Activated CD4-positive, alpha-beta T cell treated with anti-CD3 and anti-CD28 coated beads for 36 hours (primary cell): Measurements from ENCODE around the gene ANKS1B. TPM values are rescaled to one million over a fixed set of nuclear protein-coding genes. Genes with fewer than 3 reads are reported as not detected.
"Not testable (repeated sequence)": the region's sequence is repeated elsewhere in the genome, so short reads cannot be mapped to it uniquely, and the experiment has no call there.

Experiments used
- ATAC-seq: fragments of 200-7000 bp; cut with Tn5 transposase; one replicate; pipeline ENCODE4 v1.10.0; 2021; ENCODE audit warnings: mild to moderate bottlenecking, moderate library complexity
- CTCF ChIA-PET: fragments of 350-600 bp; sonication (Branson Sonifier 250); formaldehyde crosslinking; loops from one replicate; lab custom pipeline; 2021; ENCODE audit warnings: antibody characterized with exemption; lab: Charles Lee
- POLR2A ChIA-PET: fragments of 350-600 bp; sonication (Branson Sonifier 250); formaldehyde crosslinking; loops from one replicate; lab custom pipeline; 2021; ENCODE audit warnings: antibody characterized with exemption, inconsistent platforms; lab: Charles Lee
- DNase-seq: peaks from one replicate; pipeline ENCODE4 v3.0.0-alpha.2; 2020
- H3K27ac Mint-ChIP-seq: one replicate; pipeline ENCODE4 v1.8.0; 2021; ENCODE audit warnings: mixed read lengths
- H3K27me3 Mint-ChIP-seq: one replicate; pipeline ENCODE4 v1.8.0; 2021; ENCODE audit warnings: mixed read lengths
- H3K36me3 Mint-ChIP-seq: one replicate; pipeline ENCODE4 v1.8.0; 2021; ENCODE audit warnings: low read depth, mixed read lengths
- H3K4me1 Mint-ChIP-seq: one replicate; pipeline ENCODE4 v1.8.0; 2021; ENCODE audit warnings: mixed read lengths
- H3K4me3 Mint-ChIP-seq: one replicate; pipeline ENCODE4 v1.8.0; 2021; ENCODE audit warnings: mild to moderate bottlenecking, moderate library complexity, mixed read lengths
- H3K9me3 Mint-ChIP-seq: one replicate; pipeline ENCODE4 v1.8.0; 2021; ENCODE audit warnings: low read depth, mixed read lengths
- intact Hi-C, 2 experiments: fragments of 100-400 bp; cut with DNase I in 1 of 2; cut with micrococcal nuclease in 1 of 2; formaldehyde crosslinking; loops; one replicate each; pipeline versions ENCODE4 v1.14.2 to v1.15.1; 2022 to 2024; cut with DNase I, micrococcal nuclease
- total RNA-seq, 2 experiments: library from RNA; stranded (reverse); gene quantifications; one replicate each; pipeline ENCODE4 v1.2.3, GENCODE V29; 2021

The ANKS1B gene
- total RNA-seq, 2 experiments from 2014 or later, result 0.19 to 0.73 TPM

DNA sequence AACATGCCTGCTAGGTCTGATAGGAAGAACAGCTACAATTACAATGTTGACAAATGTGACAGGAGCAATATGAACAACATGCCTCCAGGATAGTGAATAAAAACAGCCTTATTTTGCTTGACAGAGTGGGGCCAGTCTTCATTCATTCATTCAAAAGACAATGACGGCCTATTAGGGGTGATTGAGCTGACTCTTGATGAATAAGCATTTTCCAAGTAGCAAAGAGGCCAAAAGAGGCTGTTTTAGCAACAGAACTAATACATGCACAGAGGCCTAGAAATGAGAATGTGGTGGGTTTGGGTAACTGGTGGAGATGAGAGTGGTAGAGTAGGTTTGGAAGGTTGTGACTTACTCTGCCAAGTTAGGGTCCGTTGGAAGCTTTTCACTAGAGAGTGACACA is 1201.3 kb downstream of the ANKS1B start:
- ChIA-PET CTCF (interaction anchor here (0.6 kb wide), 2 partner anchors 40 to 233 kb away, joined by 3 read pairs; no protein-coding TSS in a partner anchor), POLR2A (no interaction called here)
- Mint-ChIP-seq H3K27ac (no peak overlapping the region), H3K9me3 (no peaks in the 10 kb centered on the region), H3K4me3 (no peak overlapping the region), H3K4me1 (no peaks in the 10 kb centered on the region), H3K36me3 (no peaks in the 10 kb centered on the region), H3K27me3 (peaks cover 26% of the 10 kb centered on the region)
- DNase-seq (no peak), ATAC-seq (no peak)
- intact Hi-C loops, result no loop called here

DNA sequence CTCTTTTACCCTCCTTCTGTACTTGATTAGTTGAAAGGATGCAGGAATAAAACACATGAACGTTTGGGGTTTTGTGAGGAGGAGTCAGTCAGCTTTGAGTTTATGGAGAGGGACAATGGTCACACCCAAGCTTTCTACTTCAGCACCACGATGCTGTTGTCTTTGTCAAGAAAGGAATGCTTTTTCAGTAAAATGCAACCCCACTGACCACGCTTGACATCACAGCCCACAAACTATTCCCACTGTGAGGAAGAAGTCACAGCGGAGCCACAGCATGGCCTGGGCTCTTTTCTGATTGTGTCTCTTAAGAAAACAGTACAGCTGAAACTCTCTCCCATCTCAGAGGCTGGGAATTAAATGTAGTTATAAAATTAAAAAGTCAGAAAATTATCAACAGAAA is 1204.5 kb downstream of the ANKS1B start:
- DNase-seq, result no peak
- H3K4me1 Mint-ChIP-seq, result no peaks in the 10 kb centered on the region
- peaks cover 18% of the 10 kb centered on the region for H3K27me3 Mint-ChIP-seq
- CTCF ChIA-PET, result no interaction called here
- no peak for ATAC-seq
- POLR2A ChIA-PET, result no interaction called here
- no peaks in the 10 kb centered on the region for H3K36me3 Mint-ChIP-seq
- H3K4me3 Mint-ChIP-seq, result no peak overlapping the region
- intact Hi-C loops, result no loop called here
- H3K9me3 Mint-ChIP-seq, result no peaks in the 10 kb centered on the region
- no peak overlapping the region for H3K27ac Mint-ChIP-seq

DNA sequence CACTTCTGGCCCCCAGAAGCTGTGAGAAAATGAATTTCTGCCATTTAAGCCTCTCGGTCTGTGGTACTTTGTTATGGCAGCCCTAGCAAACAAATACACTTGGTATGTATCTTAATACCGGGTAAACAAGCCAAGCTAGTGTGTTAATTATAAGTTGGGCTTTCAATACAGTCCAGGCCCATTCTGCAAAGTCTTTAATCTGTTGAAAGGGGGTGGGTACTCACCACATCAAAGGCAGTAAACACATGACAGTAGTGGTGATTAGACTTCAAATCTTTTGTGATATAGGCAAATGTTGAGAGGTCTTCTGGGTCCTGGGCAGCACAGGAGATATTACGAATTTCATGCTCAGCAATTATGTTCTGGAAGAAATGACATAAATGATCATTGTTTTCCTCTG is 1211.9 kb downstream of the ANKS1B start:
- ChIA-PET POLR2A (no interaction called here), CTCF (interaction anchor here (0.7 kb wide), 1 partner anchor 18 kb away, joined by 3 read pairs; no protein-coding TSS in a partner anchor)
- H3K27me3 Mint-ChIP-seq, result no peaks in the 10 kb centered on the region
- peaks cover 10% of the 10 kb centered on the region for H3K4me1 Mint-ChIP-seq
- H3K36me3 Mint-ChIP-seq, result no peaks in the 10 kb centered on the region
- no peak for DNase-seq
- H3K9me3 Mint-ChIP-seq, result peaks cover 6% of the 10 kb centered on the region
- no peak for ATAC-seq
- no peak overlapping the region for H3K27ac Mint-ChIP-seq
- H3K4me3 Mint-ChIP-seq, result no peak overlapping the region
- intact Hi-C loops, result no loop called here

DNA sequence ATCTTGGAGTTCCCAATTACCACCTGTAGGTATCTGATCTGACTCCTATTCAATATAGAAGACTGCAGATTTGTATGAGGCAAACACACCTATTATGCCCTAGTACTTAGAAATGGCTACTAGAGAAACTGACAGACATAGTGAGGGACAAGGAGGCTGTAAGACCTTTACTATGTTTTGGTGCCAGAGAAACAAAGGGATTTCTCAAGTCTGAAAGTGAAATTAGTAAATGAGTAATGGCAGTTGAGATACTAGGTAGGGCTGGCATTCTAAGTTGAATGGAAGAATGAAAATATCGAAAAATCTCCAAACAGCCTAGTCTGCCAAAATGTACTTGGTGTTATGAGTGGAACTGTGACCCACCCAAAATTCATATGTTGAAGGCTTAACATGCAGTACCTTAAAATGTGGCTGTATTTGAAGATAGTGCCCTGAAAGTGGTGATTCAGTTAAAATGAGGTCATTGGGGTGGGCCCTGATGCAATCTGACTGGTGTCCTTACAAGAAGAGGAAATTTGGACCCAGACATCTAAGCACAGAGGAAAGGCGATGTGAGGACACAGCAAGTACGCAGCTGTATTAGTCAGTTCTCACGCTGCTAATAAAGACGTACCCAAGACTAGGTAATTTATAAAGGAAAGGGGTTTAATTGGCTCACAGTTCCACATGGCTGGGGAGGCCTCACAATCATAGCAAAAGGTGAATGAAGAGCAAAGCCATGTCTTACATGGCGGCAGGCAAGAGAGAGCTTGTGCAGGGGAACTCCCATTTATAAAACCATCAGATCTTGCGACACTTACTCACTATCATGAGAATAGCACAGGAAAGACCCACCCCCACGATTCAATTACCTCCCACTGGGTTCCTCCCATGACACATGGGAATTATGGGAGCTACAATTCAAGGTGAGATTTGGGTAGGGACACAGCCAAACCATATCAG is 1212.7 kb downstream of the ANKS1B start:
- Mint-ChIP-seq H3K4me3 (no peak overlapping the region), H3K27ac (peak overlapping the region; percentile 45), H3K27me3 (no peaks in the 10 kb centered on the region), H3K36me3 (no peaks in the 10 kb centered on the region), H3K9me3 (peaks cover 6% of the 10 kb centered on the region), H3K4me1 (peaks cover 10% of the 10 kb centered on the region)
- ATAC-seq (peak; percentile 65), DNase-seq (peak; percentile 11)
- intact Hi-C loops, result no loop called here
- CTCF ChIA-PET, result interaction anchor here (0.7 kb wide), 1 partner anchor 19 kb away, joined by 3 read pairs; no protein-coding TSS in a partner anchor
- POLR2A ChIA-PET, result no interaction called here

DNA sequence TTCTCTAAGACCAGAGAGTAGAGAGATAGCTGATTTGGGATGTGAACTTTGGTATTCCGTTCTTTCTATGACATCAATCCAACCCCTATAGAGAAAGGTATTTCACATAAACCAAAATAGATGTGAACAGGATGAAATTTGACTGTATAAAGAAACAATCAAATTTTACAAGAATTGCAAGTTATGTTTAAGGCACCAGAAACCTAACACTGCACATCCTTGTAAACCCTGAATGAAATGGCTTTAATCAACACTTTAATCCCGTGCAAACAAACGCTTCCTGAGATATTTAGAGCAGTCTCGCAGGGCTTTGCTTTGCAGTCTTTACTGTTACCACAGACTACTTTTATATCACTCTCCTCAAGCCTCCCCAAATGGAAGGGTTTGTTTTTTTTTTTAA is 1214.5 kb downstream of the ANKS1B start:
- POLR2A ChIA-PET, result no interaction called here

DNA sequence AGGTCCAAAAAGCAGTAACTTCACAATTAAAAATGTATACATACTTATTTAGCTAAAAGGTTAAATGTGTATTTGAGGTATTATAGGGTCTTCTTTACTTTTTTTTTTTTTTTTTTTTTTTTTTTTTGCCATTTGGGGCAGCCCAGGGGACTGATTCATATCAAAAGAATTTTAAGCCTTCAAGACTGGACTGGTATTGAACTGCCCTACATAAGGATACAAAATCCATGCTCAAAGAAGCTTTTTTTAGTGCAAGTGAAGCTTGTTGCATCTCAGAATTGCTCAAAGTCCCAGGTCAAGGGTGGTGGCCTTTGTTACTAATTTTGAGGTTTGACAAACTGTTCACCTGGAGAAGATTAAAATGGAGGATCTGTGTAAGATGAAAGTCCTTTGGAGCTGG is 1215.7 kb downstream of the ANKS1B start:
- Mint-ChIP-seq H3K9me3 (peaks cover 6% of the 10 kb centered on the region), H3K4me3 (no peak overlapping the region), H3K36me3 (no peaks in the 10 kb centered on the region), H3K27me3 (no peaks in the 10 kb centered on the region), H3K27ac (no peak overlapping the region), H3K4me1 (peaks cover 10% of the 10 kb centered on the region)
- ATAC-seq (no peak), DNase-seq (no peak)
- CTCF ChIA-PET, result interaction anchor here (1.0 kb wide), 1 partner anchor 23 kb away, joined by 3 read pairs; no protein-coding TSS in a partner anchor
- POLR2A ChIA-PET, result interaction anchor here (0.6 kb wide), 1 partner anchor 104 kb away, joined by 3 read pairs; no protein-coding TSS in a partner anchor
- intact Hi-C loops, result no loop called here

More for the DNA sequence above, 1214.5 kb downstream of the ANKS1B start:
- Mint-ChIP-seq H3K9me3 (peaks cover 6% of the 10 kb centered on the region), H3K27ac (no peak overlapping the region), H3K27me3 (no peaks in the 10 kb centered on the region), H3K4me1 (peaks cover 10% of the 10 kb centered on the region), H3K4me3 (no peak overlapping the region), H3K36me3 (no peaks in the 10 kb centered on the region)
- intact Hi-C loops, result no loop called here
- no peak for DNase-seq
- no peak for ATAC-seq
- CTCF ChIA-PET, result interaction anchor here (0.6 kb wide), 1 partner anchor 1214 kb away, joined by 3 read pairs; no protein-coding TSS in a partner anchor

DNA sequence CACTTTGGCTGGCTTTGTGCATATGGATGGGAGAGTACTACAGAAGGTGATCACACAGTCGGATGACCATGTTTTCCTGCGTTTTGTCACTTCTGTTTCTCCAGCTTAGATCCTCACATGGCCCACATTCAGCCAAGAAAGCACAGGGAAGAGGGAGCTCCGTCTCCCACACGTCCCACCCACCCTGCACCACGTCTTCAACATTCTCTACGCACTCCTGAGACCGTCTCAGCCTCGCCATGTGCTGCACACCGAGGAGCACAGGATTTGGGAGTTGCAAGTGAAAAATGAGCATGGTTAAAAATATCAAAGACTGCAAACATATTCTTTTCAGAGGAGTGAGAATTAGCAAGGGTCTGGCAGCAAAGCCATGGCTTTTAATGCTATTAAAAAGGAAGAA is 1217.5 kb downstream of the ANKS1B start:
- no peak for ATAC-seq
- no peak for DNase-seq
- H3K27ac Mint-ChIP-seq, result no peak overlapping the region
- H3K27me3 Mint-ChIP-seq, result no peaks in the 10 kb centered on the region
- intact Hi-C loops, result no loop called here
- POLR2A ChIA-PET, result no interaction called here
- peaks cover 4% of the 10 kb centered on the region for H3K9me3 Mint-ChIP-seq
- H3K4me1 Mint-ChIP-seq, result peaks cover 8% of the 10 kb centered on the region
- no peaks in the 10 kb centered on the region for H3K36me3 Mint-ChIP-seq
- H3K4me3 Mint-ChIP-seq, result no peak overlapping the region
- CTCF ChIA-PET, result no interaction called here

DNA sequence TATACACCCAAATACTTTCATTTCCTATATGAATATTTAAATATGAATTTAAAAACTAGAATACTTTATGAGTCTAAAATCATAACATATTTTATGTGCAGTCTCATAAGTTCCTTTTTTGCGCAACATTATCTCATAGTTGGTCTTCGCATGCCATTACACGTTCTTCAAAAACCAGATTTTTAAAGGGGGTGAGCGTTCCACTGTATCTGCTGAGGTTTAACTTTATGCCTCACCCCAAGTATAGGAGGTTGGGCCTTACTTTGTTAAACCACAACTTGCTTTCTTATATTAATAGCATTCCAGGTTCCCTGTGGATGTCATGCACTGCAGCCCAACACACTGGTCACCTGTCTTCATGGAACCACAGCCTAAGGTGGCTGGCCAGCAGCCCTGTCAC is 1221.1 kb downstream of the ANKS1B start:
- ChIA-PET POLR2A (no interaction called here), CTCF (no interaction called here)
- Mint-ChIP-seq H3K27me3 (no peaks in the 10 kb centered on the region), H3K4me1 (no peaks in the 10 kb centered on the region), H3K36me3 (no peaks in the 10 kb centered on the region), H3K27ac (no peak overlapping the region), H3K9me3 (no peaks in the 10 kb centered on the region), H3K4me3 (no peak overlapping the region)
- intact Hi-C loops, result no loop called here
- no peak for ATAC-seq
- no peak for DNase-seq

DNA sequence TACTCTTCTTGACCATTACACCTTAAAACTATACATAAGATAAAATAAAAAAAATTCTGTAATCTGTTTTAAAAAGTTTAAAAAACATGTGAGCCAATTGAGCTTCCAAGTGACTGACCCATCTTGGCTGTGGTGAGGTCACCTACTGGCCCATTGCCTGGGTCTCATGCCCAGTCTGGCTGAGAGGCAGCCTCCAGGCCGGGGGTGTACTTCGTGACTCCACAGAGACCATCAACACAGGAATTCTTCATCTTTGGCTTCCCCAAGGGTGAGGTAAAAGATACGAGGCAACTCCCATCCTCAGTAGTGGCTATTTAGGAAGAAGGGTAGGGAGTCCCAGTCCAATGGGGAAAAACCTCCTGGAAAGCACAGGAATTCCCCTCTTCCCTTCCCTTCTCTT is 1226.4 kb downstream of the ANKS1B start:
- intact Hi-C loops, result no loop called here

DNA sequence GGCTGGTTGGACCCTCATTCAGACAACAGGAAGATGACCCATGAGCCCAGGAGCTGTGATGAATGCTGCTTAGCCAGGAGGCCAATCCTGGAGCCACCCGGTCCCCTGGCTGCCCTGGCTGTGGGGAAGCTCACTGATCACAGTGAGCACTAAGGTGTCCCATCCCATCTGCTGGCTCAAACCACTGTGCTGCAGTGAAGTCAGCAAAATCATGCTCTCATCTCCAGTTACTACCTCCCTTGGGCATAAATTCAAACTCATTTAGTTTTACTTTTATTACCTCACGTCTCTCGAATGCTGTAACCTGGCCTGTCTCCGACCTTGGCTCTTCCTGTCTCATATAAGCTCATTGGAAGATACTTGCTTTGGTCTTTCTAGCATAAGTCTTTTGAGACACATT is 1227.3 kb downstream of the ANKS1B start:
- ChIA-PET CTCF (interaction anchor here (0.8 to 1.5 kb wide), 2 partner anchors 18 to 20 kb away, joined by 4 to 5 read pairs; no protein-coding TSS in a partner anchor), POLR2A (no interaction called here)

More for the DNA sequence above, 1226.4 kb downstream of the ANKS1B start:
- no peak overlapping the region for H3K27ac Mint-ChIP-seq
- H3K9me3 Mint-ChIP-seq, result no peaks in the 10 kb centered on the region
- ChIA-PET CTCF (interaction anchor here (0.6 to 1.2 kb wide), 2 partner anchors 19 to 192 kb away, joined by 3 read pairs; no protein-coding TSS in a partner anchor), POLR2A (no interaction called here)
- H3K27me3 Mint-ChIP-seq, result peaks cover 4% of the 10 kb centered on the region
- no peak for ATAC-seq
- DNase-seq, result no peak
- no peaks in the 10 kb centered on the region for H3K36me3 Mint-ChIP-seq
- H3K4me1 Mint-ChIP-seq, result peaks cover 18% of the 10 kb centered on the region
- no peak overlapping the region for H3K4me3 Mint-ChIP-seq

DNA sequence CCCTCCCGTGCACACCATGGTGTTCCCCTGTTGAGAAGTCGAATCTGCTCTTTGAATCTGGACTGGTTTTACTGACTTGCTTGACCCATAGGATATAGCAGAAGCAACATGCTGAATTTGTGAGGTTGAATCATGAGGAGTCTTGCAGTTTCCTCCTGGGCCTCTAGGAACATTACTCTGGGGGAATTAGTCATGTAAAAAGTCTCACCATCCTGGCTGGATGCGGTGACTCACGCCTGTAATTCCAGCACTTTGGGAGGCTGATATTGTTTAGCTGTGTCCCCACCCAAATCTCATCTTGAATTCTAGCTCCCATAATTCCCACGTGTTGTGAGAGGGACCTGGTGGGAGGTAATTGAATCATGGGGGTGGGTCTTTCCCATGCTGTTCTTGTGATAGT is 1228.9 kb downstream of the ANKS1B start:
- DNase-seq, H3K27me3 Mint-ChIP-seq, H3K36me3 Mint-ChIP-seq, H3K9me3 Mint-ChIP-seq, intact Hi-C loops, H3K4me3 Mint-ChIP-seq, POLR2A ChIA-PET, ATAC-seq, CTCF ChIA-PET, H3K27ac Mint-ChIP-seq: not testable (repeated sequence)
- H3K4me1 Mint-ChIP-seq, result peaks cover 18% of the 10 kb centered on the region

More for the DNA sequence above, 1227.3 kb downstream of the ANKS1B start:
- DNase-seq, result no peak
- peaks cover 4% of the 10 kb centered on the region for H3K27me3 Mint-ChIP-seq
- peaks cover 18% of the 10 kb centered on the region for H3K4me1 Mint-ChIP-seq
- H3K36me3 Mint-ChIP-seq, result no peaks in the 10 kb centered on the region
- H3K4me3 Mint-ChIP-seq, result no peak overlapping the region
- no peak for ATAC-seq
- H3K9me3 Mint-ChIP-seq, result no peaks in the 10 kb centered on the region
- no peak overlapping the region for H3K27ac Mint-ChIP-seq
- intact Hi-C loops, result no loop called here
